Activated naive CD4-positive, alpha-beta T cell treated with anti-CD3 and anti-CD28 coated beads, Interleukin-2, amount 50 U/mL, for 16 hours (primary cell): ENCODE results near the gene NUPR2.
A peak's percentile ranks its signal among the peaks of the same experiment; 100 is the strongest.
"Not testable (repeated sequence)": the region's sequence is repeated elsewhere in the genome, so short reads cannot be mapped to it uniquely, and the experiment has no call there.

Experiments
- DNase-seq: peaks from one replicate; pipeline ENCODE4 v3.0.0-alpha.2; 2020

Gene NUPR2

GRCh38 chr7:56083150-56083785 lies 32.9 kb downstream of the NUPR2 start:
- DNase-seq = no peak

- no peak for DNase-seq
Observed at GRCh38 chr7:56081626-56082340, 34.4 kb downstream of the NUPR2 start.

GRCh38 chr7:56080726-56081435 lies 35.3 kb downstream of the NUPR2 start:
- not testable (repeated sequence) for DNase-seq

GRCh38 chr7:56079450-56080185 lies 36.6 kb downstream of the NUPR2 start:
- no peak for DNase-seq

- DNase-seq = no peak
Observed at GRCh38 chr7:56078196-56078595, 38.0 kb downstream of the NUPR2 start.

GRCh38 chr7:56077681-56078080 lies 38.5 kb downstream of the NUPR2 start:
- no peak for DNase-seq

GRCh38 chr7:56074371-56074791 lies 41.8 kb downstream of the NUPR2 start:
- peak; percentile 61 for DNase-seq

- not testable (repeated sequence) for DNase-seq
Observed at GRCh38 chr7:56066376-56066775, 49.8 kb downstream of the NUPR2 start.
